Progenitor cell of endocrine pancreas (in vitro differentiated cells): Measurements from ENCODE around the gene ANKS1B. TPM values are rescaled to one million over a fixed set of nuclear protein-coding genes. Genes with fewer than 3 reads are reported as not detected.

Source experiments
- DNase-seq: peaks from one replicate; pipeline ENCODE4 v3.0.0; 2021; ENCODE audit warnings: low spot score; ENCODE audit not compliant: unreplicated experiment
- H3K27ac Mint-ChIP-seq: 2 replicates; pipeline ENCODE4 v1.8.0; 2021; ENCODE audit warnings: mild to moderate bottlenecking, moderate library complexity, mixed read lengths
- H3K27me3 Mint-ChIP-seq: 2 replicates; pipeline ENCODE4 v1.8.0; 2021; ENCODE audit warnings: mixed read lengths
- H3K36me3 Mint-ChIP-seq: 2 replicates; pipeline ENCODE4 v1.8.0; 2022; ENCODE audit warnings: mixed read lengths; ENCODE audit not compliant: insufficient read depth
- H3K4me1 Mint-ChIP-seq: 2 replicates; pipeline ENCODE4 v1.8.0; 2021; ENCODE audit warnings: low read depth, mixed read lengths
- H3K4me3 Mint-ChIP-seq: 2 replicates; pipeline ENCODE4 v1.8.0; 2021; ENCODE audit warnings: low read depth, mild to moderate bottlenecking, moderate library complexity, mixed read lengths
- H3K9me3 Mint-ChIP-seq: 2 replicates; pipeline ENCODE4 v1.8.0; 2021; ENCODE audit warnings: low read depth, mixed read lengths
- total RNA-seq: library from RNA; stranded (reverse); gene quantifications from 2 replicates; pipeline ENCODE4 v1.2.1, GENCODE V29; 2021
- TF ChIP-seq, protein P1 (sequence below): fragments of 200-600 bp; sonication (generic); IDR thresholded peaks from one replicate; pipeline ENCODE4 v1.5.0; 2021; ENCODE audit warnings: antibody characterized with exemption, mild to moderate bottlenecking; ENCODE audit not compliant: unreplicated experiment

ANKS1B gene
- total RNA-seq, 1 donor from 2014 or later: 10.1 TPM

DNA sequence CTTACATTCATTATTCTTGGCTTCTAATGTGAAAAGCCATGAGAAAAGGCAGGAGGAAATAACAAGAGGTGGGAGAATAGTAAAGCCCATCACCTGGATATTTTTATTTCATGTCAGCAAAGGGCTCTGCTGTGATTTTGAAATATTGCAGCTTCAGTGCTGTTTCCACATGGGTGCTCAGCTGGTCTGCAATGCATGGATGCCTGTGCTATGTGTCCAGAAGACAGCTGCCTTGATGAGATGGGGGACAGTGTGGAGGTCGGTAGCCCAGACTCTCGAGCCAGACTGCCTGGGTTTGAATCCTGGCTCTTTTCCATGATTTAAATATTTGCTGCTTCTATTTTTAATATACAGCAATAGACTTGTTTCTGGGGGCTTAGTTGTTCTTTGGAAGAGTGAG lies 814.7 kb downstream of the ANKS1B start:
- DNase-seq: no peak
- Mint-ChIP-seq H3K27ac (no peak overlapping the region), H3K36me3 (no peaks in the 10 kb centered on the region), H3K9me3 (no peaks in the 10 kb centered on the region), H3K4me3 (no peak overlapping the region), H3K4me1 (peaks cover 2% of the 10 kb centered on the region), H3K27me3 (no peaks in the 10 kb centered on the region)
- TF ChIP-seq, protein P1, sequence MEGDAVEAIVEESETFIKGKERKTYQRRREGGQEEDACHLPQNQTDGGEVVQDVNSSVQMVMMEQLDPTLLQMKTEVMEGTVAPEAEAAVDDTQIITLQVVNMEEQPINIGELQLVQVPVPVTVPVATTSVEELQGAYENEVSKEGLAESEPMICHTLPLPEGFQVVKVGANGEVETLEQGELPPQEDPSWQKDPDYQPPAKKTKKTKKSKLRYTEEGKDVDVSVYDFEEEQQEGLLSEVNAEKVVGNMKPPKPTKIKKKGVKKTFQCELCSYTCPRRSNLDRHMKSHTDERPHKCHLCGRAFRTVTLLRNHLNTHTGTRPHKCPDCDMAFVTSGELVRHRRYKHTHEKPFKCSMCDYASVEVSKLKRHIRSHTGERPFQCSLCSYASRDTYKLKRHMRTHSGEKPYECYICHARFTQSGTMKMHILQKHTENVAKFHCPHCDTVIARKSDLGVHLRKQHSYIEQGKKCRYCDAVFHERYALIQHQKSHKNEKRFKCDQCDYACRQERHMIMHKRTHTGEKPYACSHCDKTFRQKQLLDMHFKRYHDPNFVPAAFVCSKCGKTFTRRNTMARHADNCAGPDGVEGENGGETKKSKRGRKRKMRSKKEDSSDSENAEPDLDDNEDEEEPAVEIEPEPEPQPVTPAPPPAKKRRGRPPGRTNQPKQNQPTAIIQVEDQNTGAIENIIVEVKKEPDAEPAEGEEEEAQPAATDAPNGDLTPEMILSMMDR: no peak

DNA sequence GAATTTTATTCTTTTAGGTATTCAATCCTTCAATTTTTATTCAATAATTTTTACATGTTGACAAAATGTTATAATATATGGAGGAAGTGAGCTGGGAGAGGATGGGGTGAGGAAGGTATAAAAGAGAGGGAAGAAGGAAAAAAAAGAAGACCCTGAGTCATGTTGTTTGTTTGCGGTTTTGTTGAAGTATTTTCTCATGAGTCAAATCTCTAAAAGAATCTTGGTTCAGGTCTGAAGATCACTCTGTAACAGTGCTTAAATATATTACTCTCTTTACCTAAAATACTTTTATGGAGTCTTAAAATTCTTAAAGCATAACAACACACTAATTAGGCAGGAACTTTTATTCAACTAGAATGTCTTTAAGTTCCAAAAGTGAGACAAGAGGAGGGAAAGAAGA lies 826.8 kb downstream of the ANKS1B start:
- Mint-ChIP-seq H3K9me3 (peaks cover 12% of the 10 kb centered on the region), H3K4me1 (peaks cover 15% of the 10 kb centered on the region), H3K27me3 (no peaks in the 10 kb centered on the region), H3K36me3 (no peaks in the 10 kb centered on the region), H3K4me3 (no peak overlapping the region), H3K27ac (no peak overlapping the region)
- DNase-seq: no peak
- TF ChIP-seq, protein P1: no peak

DNA sequence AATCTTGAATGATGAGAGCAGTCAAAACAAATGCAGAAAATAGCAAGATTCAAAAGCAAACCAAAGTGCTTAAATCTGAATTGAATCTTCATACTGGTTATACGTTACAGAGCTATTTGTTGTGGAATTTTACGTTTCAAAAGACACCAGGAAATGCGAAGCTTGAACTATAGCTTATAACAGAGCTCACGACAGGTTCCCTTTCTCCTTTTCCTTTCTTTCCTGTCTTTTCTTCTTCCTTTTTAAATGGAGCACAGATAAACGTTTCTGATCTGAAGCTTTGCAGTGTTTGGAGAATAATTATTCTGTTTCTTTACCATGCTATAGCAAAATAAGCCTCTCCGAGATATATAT lies 829.8 kb downstream of the ANKS1B start:
- peaks cover 6% of the 10 kb centered on the region for H3K9me3 Mint-ChIP-seq
- H3K27ac Mint-ChIP-seq: no peak overlapping the region
- no peak for DNase-seq
- TF ChIP-seq, protein P1: no peak
- no peaks in the 10 kb centered on the region for H3K27me3 Mint-ChIP-seq
- peaks cover 15% of the 10 kb centered on the region for H3K4me1 Mint-ChIP-seq
- H3K36me3 Mint-ChIP-seq: no peaks in the 10 kb centered on the region
- H3K4me3 Mint-ChIP-seq: no peak overlapping the region

DNA sequence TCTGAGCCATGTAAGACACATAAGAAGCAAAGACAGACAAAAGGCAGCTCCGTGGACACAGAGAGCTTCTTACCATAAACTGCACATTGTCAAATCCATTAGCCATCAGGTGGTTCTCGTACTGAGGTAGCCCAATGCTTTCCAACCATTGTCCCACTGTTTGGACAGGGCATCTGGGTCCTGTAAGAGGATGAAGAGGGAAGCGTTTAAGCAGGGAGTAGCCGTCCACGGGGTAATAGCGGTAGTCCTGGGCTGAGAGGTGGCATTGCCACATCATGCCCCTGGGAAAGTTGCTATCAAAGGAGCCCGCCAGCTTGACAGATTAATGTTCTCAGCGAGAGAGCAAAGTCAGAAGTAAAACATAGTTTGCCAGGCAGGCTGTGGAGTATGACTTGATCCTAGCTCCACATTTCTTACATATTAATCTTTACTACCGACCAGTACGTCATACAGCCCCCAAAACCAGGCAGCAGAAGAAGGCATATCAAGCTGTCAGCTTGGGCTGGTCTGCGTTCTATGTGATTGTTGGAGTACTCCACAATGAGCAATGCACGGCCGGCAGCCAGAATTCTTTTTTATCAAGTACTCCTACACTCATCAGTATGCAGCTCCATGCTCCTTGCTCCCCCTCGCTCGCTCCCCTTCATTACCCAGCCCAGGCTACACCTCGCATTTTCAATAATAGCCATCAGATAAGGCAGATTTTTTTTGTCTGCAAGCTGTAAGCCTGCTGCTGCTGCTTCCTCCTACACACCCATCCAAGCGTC lies 830.3 kb downstream of the ANKS1B start:
- H3K9me3 Mint-ChIP-seq: peaks cover 4% of the 10 kb centered on the region
- H3K27me3 Mint-ChIP-seq: no peaks in the 10 kb centered on the region
- DNase-seq: no peak
- TF ChIP-seq, protein P1: no peak
- peaks cover 15% of the 10 kb centered on the region for H3K4me1 Mint-ChIP-seq
- H3K27ac Mint-ChIP-seq: no peak overlapping the region
- H3K36me3 Mint-ChIP-seq: no peaks in the 10 kb centered on the region
- peak overlapping the region; percentile 9 for H3K4me3 Mint-ChIP-seq

DNA sequence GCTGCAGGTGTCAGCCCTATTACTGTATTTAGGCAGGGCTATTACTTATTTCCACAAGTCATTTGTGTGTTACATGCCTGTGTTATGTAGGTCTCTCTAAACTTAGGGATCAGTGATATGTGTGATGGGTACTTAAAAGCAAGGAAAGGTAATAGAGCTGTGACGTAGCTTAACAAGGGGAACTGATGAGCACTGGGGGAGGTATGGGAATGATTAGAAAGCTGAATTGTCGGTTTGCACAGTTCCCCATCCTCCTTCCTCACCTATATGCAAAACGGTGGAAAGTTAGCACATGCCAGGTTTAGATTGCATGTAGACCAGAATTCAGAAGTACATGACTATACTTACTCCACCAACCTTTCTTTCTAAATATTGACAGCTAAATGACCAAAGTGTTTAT lies 831.4 kb downstream of the ANKS1B start:
- Mint-ChIP-seq H3K27ac (no peak overlapping the region), H3K4me3 (no peak overlapping the region), H3K4me1 (peaks cover 15% of the 10 kb centered on the region), H3K9me3 (no peaks in the 10 kb centered on the region), H3K36me3 (no peaks in the 10 kb centered on the region), H3K27me3 (no peaks in the 10 kb centered on the region)
- no peak for DNase-seq
- TF ChIP-seq, protein P1: no peak
